ENCODE measurements around the gene HDAC4.
A peak's percentile ranks its signal among the peaks of the same experiment; 100 is the strongest.

The HDAC4 gene

DNA sequence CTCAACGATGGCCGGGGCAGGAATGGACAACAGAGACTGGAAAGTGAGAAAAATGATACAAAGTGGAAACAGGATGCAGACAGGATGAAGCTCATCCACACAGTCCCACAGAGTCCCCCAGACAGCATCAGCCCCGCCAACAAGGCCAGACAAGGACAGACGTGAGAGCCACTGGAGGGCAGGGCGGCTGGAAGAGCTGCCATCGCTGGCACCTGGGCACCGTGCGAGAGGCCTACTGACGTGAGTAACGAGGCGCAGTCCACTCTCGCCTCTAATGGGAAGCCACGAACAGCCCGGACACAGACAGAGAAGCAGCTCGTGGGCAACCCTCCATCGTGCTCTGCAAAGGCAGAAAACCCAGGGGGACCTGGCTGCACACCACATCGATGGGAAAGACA, 17.1 kb downstream of the HDAC4 start:
- no peaks in the 10 kb centered on the region for H3K9me3 ChIP-seq (ENCODE audit: control insufficient read depth, low read length)
- no peak overlapping the region for H3K4me3 ChIP-seq (ENCODE audit: insufficient read depth, low read depth, low read length, poor library complexity, severe bottlenecking)
- DNase-seq, result no peak
- H3K4me1 ChIP-seq (ENCODE audit: control insufficient read depth, insufficient read depth, low read length, poor library complexity, severe bottlenecking), result peaks cover 17% of the 10 kb centered on the region
- no peaks in the 10 kb centered on the region for H3K36me3 ChIP-seq (ENCODE audit: control insufficient read depth, insufficient read depth, low read length)
- H3K27ac ChIP-seq (ENCODE audit: insufficient read depth, low read length, poor library complexity, severe bottlenecking), result no peak overlapping the region
- no peaks in the 10 kb centered on the region for H3K27me3 ChIP-seq (replicated peaks; ENCODE audit: control insufficient read depth, insufficient read depth, low read length, poor library complexity, severe bottlenecking)

DNA sequence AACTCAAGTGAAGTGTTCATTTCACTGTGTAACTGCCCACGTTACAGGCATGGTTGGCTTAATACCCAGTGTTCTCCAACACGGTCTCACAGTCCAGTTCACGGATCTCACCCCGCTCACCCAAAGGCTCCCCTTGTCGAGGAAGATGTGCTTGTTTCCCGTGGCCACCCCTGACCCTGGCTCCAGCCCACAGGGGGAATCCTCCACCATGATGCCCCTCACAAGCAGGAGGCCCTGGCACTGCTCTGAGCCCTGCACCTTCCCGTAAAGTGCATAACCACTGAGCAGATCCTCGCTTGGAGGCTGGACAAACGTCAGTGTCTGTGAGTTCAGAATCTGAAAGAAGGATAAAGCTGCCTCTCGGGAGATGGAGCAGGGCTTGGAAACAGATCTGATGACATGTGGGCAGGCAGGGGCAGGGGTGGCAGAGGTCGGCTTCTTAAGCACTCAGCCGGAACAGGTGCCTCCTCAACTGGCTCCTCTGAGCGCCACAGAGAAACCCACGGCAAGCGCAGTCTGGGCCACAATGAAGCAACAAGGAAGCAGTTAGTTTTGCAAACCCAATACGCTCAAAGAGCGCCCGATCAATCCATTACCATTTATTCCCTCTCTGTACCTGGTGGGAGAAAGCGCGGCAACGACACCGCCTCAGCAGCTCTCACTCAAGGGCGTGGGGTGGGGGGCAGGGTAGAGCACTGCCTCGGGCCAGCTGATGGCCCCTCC, 17.6 kb downstream of the HDAC4 start:
- Histone ChIP-seq H3K9me3 (ENCODE audit: control insufficient read depth, low read length) (no peaks in the 10 kb centered on the region), H3K36me3 (ENCODE audit: control insufficient read depth, insufficient read depth, low read length) (no peaks in the 10 kb centered on the region), H3K27ac (ENCODE audit: insufficient read depth, low read length, poor library complexity, severe bottlenecking) (no peak overlapping the region), H3K4me1 (ENCODE audit: control insufficient read depth, insufficient read depth, low read length, poor library complexity, severe bottlenecking) (peaks cover 17% of the 10 kb centered on the region), H3K4me3 (ENCODE audit: insufficient read depth, low read depth, low read length, poor library complexity, severe bottlenecking) (no peak overlapping the region), H3K27me3 (replicated peaks; ENCODE audit: control insufficient read depth, insufficient read depth, low read length, poor library complexity, severe bottlenecking) (no peaks in the 10 kb centered on the region)
- no peak for DNase-seq

DNA sequence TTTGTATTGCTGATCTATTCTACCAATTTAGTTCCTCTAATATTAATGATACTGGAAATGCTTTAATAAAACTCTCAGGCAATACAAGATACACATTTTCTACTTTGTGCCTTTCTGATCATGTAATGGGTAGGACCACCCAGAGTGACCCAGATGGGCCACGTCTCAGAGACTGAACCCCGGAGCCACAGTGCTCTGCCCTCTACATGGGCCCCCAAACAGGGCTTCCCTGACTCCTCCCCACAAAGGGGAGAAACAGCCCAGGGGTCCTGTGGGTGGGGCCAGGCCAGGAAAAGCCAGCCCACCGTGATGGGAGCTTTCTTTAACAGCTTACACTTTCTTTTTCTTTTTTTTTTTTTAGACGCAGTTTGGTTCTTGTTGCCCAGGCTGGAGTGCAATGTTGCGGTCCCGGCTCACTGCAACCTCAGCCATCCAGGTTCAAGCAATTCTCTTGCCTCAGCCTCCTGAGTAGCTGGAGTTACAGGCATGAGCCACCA, 18.4 kb downstream of the HDAC4 start:
- no peak for DNase-seq
- Histone ChIP-seq H3K27ac (ENCODE audit: insufficient read depth, low read length, poor library complexity, severe bottlenecking) (no peak overlapping the region), H3K36me3 (ENCODE audit: control insufficient read depth, insufficient read depth, low read length) (no peaks in the 10 kb centered on the region), H3K4me1 (ENCODE audit: control insufficient read depth, insufficient read depth, low read length, poor library complexity, severe bottlenecking) (peaks cover 17% of the 10 kb centered on the region), H3K9me3 (ENCODE audit: control insufficient read depth, low read length) (no peaks in the 10 kb centered on the region), H3K27me3 (replicated peaks; ENCODE audit: control insufficient read depth, insufficient read depth, low read length, poor library complexity, severe bottlenecking) (no peaks in the 10 kb centered on the region), H3K4me3 (ENCODE audit: insufficient read depth, low read depth, low read length, poor library complexity, severe bottlenecking) (no peak overlapping the region)

DNA sequence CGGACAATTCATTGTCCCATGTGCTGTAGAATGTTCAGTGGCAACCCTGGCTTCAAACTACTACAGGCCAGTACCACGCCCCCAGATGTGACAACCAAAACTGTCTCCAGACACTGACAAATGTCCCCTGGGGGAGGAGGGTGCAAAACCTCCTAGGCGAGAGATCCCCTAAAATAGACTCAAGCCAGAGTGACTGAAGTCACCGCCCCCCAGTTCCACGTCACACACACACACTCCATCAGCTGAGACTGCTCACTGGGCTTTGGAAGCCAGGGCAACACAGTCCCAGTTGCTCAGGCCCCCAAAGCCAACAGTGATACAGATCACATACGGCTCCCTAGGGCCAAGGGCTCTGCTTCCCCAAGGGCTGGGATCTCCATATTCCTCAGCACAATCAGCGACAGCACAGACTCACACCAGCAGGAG, 19.1 kb downstream of the HDAC4 start:
- H3K27ac ChIP-seq (ENCODE audit: insufficient read depth, low read length, poor library complexity, severe bottlenecking), result no peak overlapping the region

DNA sequence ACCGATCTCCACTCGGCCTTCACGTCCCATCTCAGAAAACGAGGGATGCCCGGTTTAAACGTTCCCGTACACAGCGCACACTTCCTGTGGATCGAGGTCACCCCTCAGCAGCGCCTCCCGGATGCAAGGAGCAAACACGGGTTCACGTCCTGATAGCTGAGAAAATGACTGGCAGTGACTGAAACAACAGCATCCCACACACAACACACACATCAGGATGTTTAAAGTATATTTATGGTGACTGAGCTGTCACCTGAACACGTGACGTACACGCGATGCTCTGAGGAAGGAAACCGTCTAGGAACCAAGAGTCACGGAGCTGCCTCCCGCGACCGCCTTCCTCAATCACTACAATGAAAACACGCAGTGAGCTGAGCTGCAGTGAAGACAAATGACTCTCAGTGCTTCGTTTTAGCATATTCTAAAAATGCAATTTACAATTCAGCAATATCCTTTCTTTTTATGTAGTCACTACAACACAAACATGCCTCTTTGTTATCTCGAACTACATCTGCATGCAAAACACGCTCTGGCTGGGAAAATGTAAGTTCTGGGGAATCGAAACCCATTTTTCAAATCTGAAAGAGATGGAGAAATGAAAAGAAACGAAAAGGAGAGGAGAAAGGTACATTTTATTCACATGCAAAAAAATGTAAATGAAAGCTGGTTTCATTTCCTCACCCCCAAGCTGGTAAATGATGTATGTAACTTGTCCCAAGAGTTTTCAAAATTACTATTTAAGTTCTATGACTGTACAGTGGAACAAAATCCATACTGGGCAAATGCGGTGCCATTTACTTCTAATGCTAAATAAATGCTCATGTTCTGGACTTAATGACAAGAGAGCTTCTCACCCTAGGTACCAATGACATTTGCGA, 19.8 kb downstream of the HDAC4 start:
- peak; percentile 43 to 68 (median 48) for DNase-seq
- Histone ChIP-seq H3K9me3 (ENCODE audit: control insufficient read depth, low read length) (no peaks in the 10 kb centered on the region), H3K27ac (ENCODE audit: insufficient read depth, low read length, poor library complexity, severe bottlenecking) (peak overlapping the region; percentile 61), H3K4me3 (ENCODE audit: insufficient read depth, low read depth, low read length, poor library complexity, severe bottlenecking) (peak overlapping the region; percentile 37), H3K36me3 (ENCODE audit: control insufficient read depth, insufficient read depth, low read length) (no peaks in the 10 kb centered on the region), H3K4me1 (ENCODE audit: control insufficient read depth, insufficient read depth, low read length, poor library complexity, severe bottlenecking) (peaks cover 17% of the 10 kb centered on the region), H3K27me3 (replicated peaks; ENCODE audit: control insufficient read depth, insufficient read depth, low read length, poor library complexity, severe bottlenecking) (no peaks in the 10 kb centered on the region)

More for the DNA sequence above, 19.1 kb downstream of the HDAC4 start:
- Histone ChIP-seq H3K9me3 (ENCODE audit: control insufficient read depth, low read length) (no peaks in the 10 kb centered on the region), H3K4me1 (ENCODE audit: control insufficient read depth, insufficient read depth, low read length, poor library complexity, severe bottlenecking) (peaks cover 17% of the 10 kb centered on the region), H3K27me3 (replicated peaks; ENCODE audit: control insufficient read depth, insufficient read depth, low read length, poor library complexity, severe bottlenecking) (no peaks in the 10 kb centered on the region), H3K4me3 (ENCODE audit: insufficient read depth, low read depth, low read length, poor library complexity, severe bottlenecking) (peak overlapping the region; percentile 37), H3K36me3 (ENCODE audit: control insufficient read depth, insufficient read depth, low read length) (no peaks in the 10 kb centered on the region)
- DNase-seq, result no peak

DNA sequence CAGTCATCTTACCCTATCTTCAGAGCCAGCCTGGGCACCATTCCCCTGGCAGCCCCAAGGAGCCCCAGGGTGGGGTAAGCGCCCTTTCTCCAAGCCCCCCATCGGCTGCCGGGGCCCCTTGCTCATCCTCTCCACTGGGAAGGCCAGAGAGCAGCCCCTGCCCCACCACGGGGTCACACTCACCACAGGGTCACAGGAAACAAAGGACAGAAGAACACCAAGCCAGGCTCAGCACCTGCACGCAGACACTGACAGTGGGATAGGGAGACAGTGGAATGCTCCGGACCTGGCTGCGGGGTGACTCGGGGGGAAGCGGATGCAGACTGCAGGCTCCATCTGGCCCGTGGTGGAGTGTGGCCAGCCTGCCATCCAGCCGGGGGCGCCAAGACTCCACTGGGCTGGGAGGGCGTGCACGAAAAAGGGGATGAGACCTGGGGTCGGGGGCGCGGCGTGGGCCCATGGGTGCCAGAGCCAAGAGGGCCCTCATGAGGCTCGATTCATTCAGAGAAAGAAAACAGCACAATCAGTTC, 21.1 kb downstream of the HDAC4 start:
- H3K36me3 ChIP-seq (ENCODE audit: control insufficient read depth, insufficient read depth, low read length), result no peaks in the 10 kb centered on the region
- H3K9me3 ChIP-seq (ENCODE audit: control insufficient read depth, low read length), result no peaks in the 10 kb centered on the region
- no peak overlapping the region for H3K4me3 ChIP-seq (ENCODE audit: insufficient read depth, low read depth, low read length, poor library complexity, severe bottlenecking)
- no peak for DNase-seq
- H3K27ac ChIP-seq (ENCODE audit: insufficient read depth, low read length, poor library complexity, severe bottlenecking), result no peak overlapping the region
- peaks cover 17% of the 10 kb centered on the region for H3K4me1 ChIP-seq (ENCODE audit: control insufficient read depth, insufficient read depth, low read length, poor library complexity, severe bottlenecking)
- no peaks in the 10 kb centered on the region for H3K27me3 ChIP-seq (replicated peaks; ENCODE audit: control insufficient read depth, insufficient read depth, low read length, poor library complexity, severe bottlenecking)

DNA sequence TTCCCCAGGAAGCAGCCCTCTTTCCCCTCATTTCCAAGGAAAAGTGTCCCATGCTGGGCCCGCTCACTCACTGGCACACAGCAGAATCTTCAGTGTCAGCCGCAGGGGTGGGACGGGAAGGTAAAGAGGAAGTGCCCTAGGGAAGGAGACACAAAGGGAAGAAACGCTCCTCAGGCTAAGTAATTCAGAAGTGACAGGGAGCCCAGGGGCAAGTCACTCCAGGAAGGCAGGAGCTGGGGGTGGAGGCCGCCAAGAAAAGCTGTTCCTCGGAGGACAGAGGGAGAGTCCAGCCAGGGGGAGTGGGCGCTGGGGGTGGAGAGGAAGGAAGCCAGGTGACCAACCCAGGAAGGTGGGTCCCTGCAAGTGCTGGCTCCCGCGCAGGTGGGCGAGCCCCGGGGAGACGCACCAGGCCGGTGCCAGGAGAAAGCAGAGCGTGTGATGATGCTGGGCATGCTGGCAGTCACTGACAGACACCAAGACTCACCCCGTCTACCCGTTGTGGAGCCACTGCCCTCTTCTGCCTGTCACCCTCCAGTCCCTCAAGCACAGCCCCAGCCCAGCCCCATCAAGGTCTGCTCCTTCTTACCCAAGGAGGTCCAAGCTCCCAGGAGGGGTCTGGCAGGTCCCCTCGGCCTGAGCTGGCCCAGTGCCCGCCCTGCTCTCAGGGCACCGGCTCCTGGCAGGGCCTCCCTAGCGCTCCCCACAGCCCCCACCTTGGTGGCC, 21.7 kb downstream of the HDAC4 start:
- H3K4me1 ChIP-seq (ENCODE audit: control insufficient read depth, insufficient read depth, low read length, poor library complexity, severe bottlenecking), result peaks cover 17% of the 10 kb centered on the region
- no peaks in the 10 kb centered on the region for H3K36me3 ChIP-seq (ENCODE audit: control insufficient read depth, insufficient read depth, low read length)
- no peaks in the 10 kb centered on the region for H3K27me3 ChIP-seq (replicated peaks; ENCODE audit: control insufficient read depth, insufficient read depth, low read length, poor library complexity, severe bottlenecking)
- no peak overlapping the region for H3K27ac ChIP-seq (ENCODE audit: insufficient read depth, low read length, poor library complexity, severe bottlenecking)
- no peaks in the 10 kb centered on the region for H3K9me3 ChIP-seq (ENCODE audit: control insufficient read depth, low read length)
- no peak overlapping the region for H3K4me3 ChIP-seq (ENCODE audit: insufficient read depth, low read depth, low read length, poor library complexity, severe bottlenecking)
- no peak for DNase-seq

DNA sequence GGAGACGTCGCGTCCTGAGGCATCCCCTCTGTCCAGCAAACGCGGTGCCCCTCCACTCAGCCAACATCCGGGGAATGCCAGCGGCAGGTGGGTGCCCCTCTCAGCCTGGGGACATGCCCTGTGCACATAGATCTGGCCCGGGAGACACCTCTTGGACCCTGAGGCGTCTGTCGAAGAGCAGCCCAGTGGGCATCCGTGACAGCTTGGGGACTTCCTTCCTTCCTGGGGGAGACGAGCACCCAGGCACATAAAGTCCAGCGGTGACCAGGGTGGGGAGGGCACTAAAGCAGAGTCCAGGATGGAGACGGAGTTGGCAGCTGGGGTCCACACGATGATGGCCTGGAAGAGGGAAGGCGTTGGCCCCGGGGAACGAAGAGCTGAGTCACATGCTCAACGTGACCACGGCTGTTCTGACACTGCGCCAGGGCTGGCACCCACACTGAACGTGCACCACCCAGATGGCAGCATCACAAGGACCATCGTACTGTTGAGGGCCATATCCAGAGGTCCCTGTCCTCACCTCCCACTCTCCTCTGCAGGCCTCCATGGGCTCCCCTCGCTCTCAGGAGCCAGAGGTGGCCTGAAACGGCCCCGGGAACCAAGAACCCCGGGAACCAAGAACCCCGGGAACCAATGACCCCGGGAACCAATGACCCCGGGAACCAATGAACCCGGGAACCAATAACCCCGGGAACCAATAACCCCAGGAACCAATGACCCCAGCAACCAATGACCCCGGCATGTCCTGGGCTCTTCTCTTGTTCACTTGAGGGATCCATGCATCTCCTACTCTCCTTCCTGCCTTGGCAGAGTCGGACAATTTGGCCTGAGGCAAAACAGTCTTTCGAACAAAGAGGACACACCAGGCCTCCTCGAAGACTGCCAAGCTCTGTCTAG, 22.6 kb downstream of the HDAC4 start:
- Histone ChIP-seq H3K4me1 (ENCODE audit: control insufficient read depth, insufficient read depth, low read length, poor library complexity, severe bottlenecking) (peaks cover 17% of the 10 kb centered on the region), H3K27ac (ENCODE audit: insufficient read depth, low read length, poor library complexity, severe bottlenecking) (no peak overlapping the region), H3K27me3 (replicated peaks; ENCODE audit: control insufficient read depth, insufficient read depth, low read length, poor library complexity, severe bottlenecking) (no peaks in the 10 kb centered on the region), H3K9me3 (ENCODE audit: control insufficient read depth, low read length) (no peaks in the 10 kb centered on the region), H3K4me3 (ENCODE audit: insufficient read depth, low read depth, low read length, poor library complexity, severe bottlenecking) (no peak overlapping the region), H3K36me3 (ENCODE audit: control insufficient read depth, insufficient read depth, low read length) (no peaks in the 10 kb centered on the region)
- no peak for DNase-seq

DNA sequence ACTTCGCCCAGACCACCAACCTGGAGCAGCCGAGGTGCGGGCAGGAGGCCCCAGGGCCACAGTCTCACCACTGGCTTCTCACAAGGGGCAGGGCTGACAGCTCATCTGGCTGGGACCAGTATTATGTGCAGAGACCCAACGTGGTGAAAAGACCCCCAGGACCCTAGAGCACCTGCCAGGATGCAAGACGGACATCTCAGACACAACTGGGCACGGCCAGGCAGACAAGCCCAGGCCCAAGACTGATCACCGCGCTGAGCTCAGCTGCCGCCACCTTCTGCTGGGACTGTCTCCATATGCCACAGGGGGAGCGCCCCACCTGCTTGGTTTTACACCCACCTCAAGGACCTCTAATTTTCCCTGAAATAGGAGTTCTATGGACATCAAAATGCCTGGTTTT, 23.2 kb downstream of the HDAC4 start:
- DNase-seq, result no peak
- Histone ChIP-seq H3K4me3 (ENCODE audit: insufficient read depth, low read depth, low read length, poor library complexity, severe bottlenecking) (no peak overlapping the region), H3K9me3 (ENCODE audit: control insufficient read depth, low read length) (no peaks in the 10 kb centered on the region), H3K27ac (ENCODE audit: insufficient read depth, low read length, poor library complexity, severe bottlenecking) (no peak overlapping the region), H3K36me3 (ENCODE audit: control insufficient read depth, insufficient read depth, low read length) (no peaks in the 10 kb centered on the region), H3K27me3 (replicated peaks; ENCODE audit: control insufficient read depth, insufficient read depth, low read length, poor library complexity, severe bottlenecking) (no peaks in the 10 kb centered on the region), H3K4me1 (ENCODE audit: control insufficient read depth, insufficient read depth, low read length, poor library complexity, severe bottlenecking) (peaks cover 17% of the 10 kb centered on the region)
